ENCODE data around the gene LMAN1L. TPM values are rescaled to one million over a fixed set of nuclear protein-coding genes. Genes with fewer than 3 reads are reported as not detected.

Gene LMAN1L
- total RNA-seq, 1 donor from 2014 or later, result not detected

- Histone ChIP-seq H3K4me3 (no peak overlapping the region), H3K36me3 (no peaks in the 10 kb centered on the region), H3K4me1 (no peaks in the 10 kb centered on the region), H3K9me3 (no peaks in the 10 kb centered on the region), H3K27ac (no peak overlapping the region), H3K27me3 (no peaks in the 10 kb centered on the region)
- TF ChIP-seq CTCF (IDR thresholded peaks at IDR 0.05), result no peak
- DNase-seq (ENCODE audit: low spot score in 2 of 2), result no peak
- intact Hi-C loops (cut with DNase I), result no loop called here
Observed at GRCh38 chr15:74809956-74810355, 2.7 kb upstream of the LMAN1L start.

GRCh38 chr15:74815121-74815934 lies 2.7 kb downstream of the LMAN1L start:
- intact Hi-C loops (cut with DNase I), result no loop called here
- Histone ChIP-seq H3K4me1 (no peaks in the 10 kb centered on the region), H3K36me3 (no peaks in the 10 kb centered on the region), H3K4me3 (no peak overlapping the region), H3K27me3 (no peaks in the 10 kb centered on the region), H3K9me3 (no peaks in the 10 kb centered on the region), H3K27ac (no peak overlapping the region)
- TF ChIP-seq CTCF (IDR thresholded peaks at IDR 0.05), result no peak
- no peak for DNase-seq (ENCODE audit: low spot score in 2 of 2)

GRCh38 chr15:74815961-74816360 lies 3.3 kb downstream of the LMAN1L start:
- intact Hi-C loops (cut with DNase I), result no loop called here
- TF ChIP-seq CTCF (IDR thresholded peaks at IDR 0.05), result no peak
- DNase-seq (ENCODE audit: low spot score in 2 of 2), result no peak
- Histone ChIP-seq H3K27me3 (no peaks in the 10 kb centered on the region), H3K4me1 (no peaks in the 10 kb centered on the region), H3K36me3 (no peaks in the 10 kb centered on the region), H3K9me3 (no peaks in the 10 kb centered on the region), H3K4me3 (no peak overlapping the region), H3K27ac (no peak overlapping the region)

DNA sequence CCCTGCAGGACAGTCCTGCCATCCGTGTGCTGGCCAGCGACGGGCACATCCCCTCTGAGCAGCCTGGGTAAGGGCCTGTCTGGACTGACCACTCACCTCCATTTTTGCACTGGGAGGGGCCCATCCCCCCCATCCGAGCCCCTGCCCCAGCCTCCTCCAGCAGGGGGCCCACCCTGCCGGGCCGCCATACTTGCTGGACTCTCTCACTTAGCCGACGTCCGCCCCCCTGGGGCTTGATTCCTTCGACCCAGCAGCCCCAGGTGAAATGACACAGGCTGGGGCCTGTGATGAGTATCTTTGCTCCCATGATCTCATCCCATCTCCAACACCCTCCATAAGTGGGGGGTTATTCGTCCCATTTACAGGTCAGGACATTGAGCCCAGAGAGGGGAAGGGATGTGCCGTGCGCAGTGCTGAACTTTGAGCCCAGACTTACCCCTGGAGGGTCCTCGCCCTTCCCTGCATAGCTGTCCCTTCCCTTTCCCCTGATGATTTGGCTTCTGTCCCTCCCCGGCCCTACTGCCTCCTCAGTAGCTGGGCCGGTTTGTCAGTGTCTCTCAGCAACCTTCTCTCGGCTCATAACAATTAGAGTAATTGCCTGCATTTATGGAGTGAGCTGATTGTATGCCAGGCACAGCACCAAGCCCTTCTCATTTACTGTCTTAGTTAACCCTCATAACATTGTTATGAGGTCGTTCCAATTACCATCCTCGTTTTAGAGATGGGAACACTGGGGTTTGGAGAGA lies 4.2 kb downstream of the LMAN1L start:
- H3K36me3 ChIP-seq, result no peaks in the 10 kb centered on the region
- H3K9me3 ChIP-seq, result no peaks in the 10 kb centered on the region
- no peaks in the 10 kb centered on the region for H3K4me1 ChIP-seq
- H3K27me3 ChIP-seq, result no peaks in the 10 kb centered on the region
- intact Hi-C loops (cut with DNase I), result no loop called here
- no peak overlapping the region for H3K27ac ChIP-seq
- no peak overlapping the region for H3K4me3 ChIP-seq
- TF ChIP-seq CTCF (IDR thresholded peaks at IDR 0.05), result no peak
- DNase-seq (ENCODE audit: low spot score in 2 of 2), result no peak

- TF ChIP-seq CTCF (IDR thresholded peaks at IDR 0.05), result no peak
- no peak for DNase-seq (ENCODE audit: low spot score in 2 of 2)
- Histone ChIP-seq H3K4me1 (no peaks in the 10 kb centered on the region), H3K27ac (no peak overlapping the region), H3K9me3 (no peaks in the 10 kb centered on the region), H3K4me3 (no peak overlapping the region), H3K36me3 (no peaks in the 10 kb centered on the region), H3K27me3 (no peaks in the 10 kb centered on the region)
- intact Hi-C loops (cut with DNase I), result no loop called here
Observed at GRCh38 chr15:74817370-74817737, 4.7 kb downstream of the LMAN1L start.
